H9 (cell line): ENCODE measurements around the gene FDPS. TPM values are rescaled to one million over a fixed set of nuclear protein-coding genes. Genes with fewer than 3 reads are reported as not detected.

ENCODE experiments used
- DNase-seq: peaks from one replicate; pipeline ENCODE4 v3.0.0-alpha.2; 2017
- H2AFZ ChIP-seq: one replicate; pipeline ENCODE4 v1.6.1; 2013; ENCODE audit warnings: mild to moderate bottlenecking, low read length, control low read depth, moderate library complexity
- H2AK5ac ChIP-seq: 2 replicates; pipeline ENCODE4 v1.6.1; 2013; ENCODE audit warnings: low read length, control low read depth, mixed read lengths; ENCODE audit not compliant: insufficient read length
- H2BK120ac ChIP-seq: one replicate; pipeline ENCODE4 v1.6.1; 2013; ENCODE audit warnings: low read depth, mild to moderate bottlenecking, low read length, control low read depth, inconsistent platforms; ENCODE audit not compliant: poor library complexity, severe bottlenecking
- H2BK12ac ChIP-seq: 2 replicates; pipeline ENCODE4 v1.6.1; 2013; ENCODE audit warnings: low read length, control low read depth, mixed read lengths, low read depth; ENCODE audit not compliant: insufficient read length
- H2BK15ac ChIP-seq: 2 replicates; pipeline ENCODE4 v1.6.1; 2013; ENCODE audit warnings: low read depth, low read length, control low read depth
- H2BK20ac ChIP-seq: one replicate; pipeline ENCODE4 v1.6.1; 2013; ENCODE audit warnings: low read depth, mild to moderate bottlenecking, low read length, control low read depth, inconsistent platforms; ENCODE audit not compliant: poor library complexity, severe bottlenecking
- H2BK5ac ChIP-seq: 2 replicates; pipeline ENCODE4 v1.6.1; 2013; ENCODE audit warnings: low read length, control low read depth, mixed read lengths; ENCODE audit not compliant: insufficient read length
- H3K14ac ChIP-seq: 2 replicates; pipeline ENCODE4 v1.6.1; 2013; ENCODE audit warnings: low read length, control low read depth; ENCODE audit not compliant: insufficient read depth
- H3K18ac ChIP-seq: 2 replicates; pipeline ENCODE4 v1.6.1; 2013; ENCODE audit warnings: low read depth, mild to moderate bottlenecking, mixed read lengths, low read length, control low read depth; ENCODE audit not compliant: insufficient read length
- H3K23ac ChIP-seq: 2 replicates; pipeline ENCODE4 v1.6.1; 2013; ENCODE audit warnings: low read length, control low read depth, mixed read lengths, low read depth; ENCODE audit not compliant: insufficient read length
- H3K23me2 ChIP-seq: 2 replicates; pipeline ENCODE4 v1.6.1; 2013; ENCODE audit warnings: low read depth, mild to moderate bottlenecking, mixed read lengths, low read length, control low read depth; ENCODE audit not compliant: insufficient read length, poor library complexity, severe bottlenecking
- H3K27ac ChIP-seq: 2 replicates; pipeline ENCODE4 v1.5.1; 2013; ENCODE audit warnings: low read length, control low read depth, mixed read lengths, low read depth; ENCODE audit not compliant: insufficient read length
- H3K27me3 ChIP-seq: 2 replicates; pipeline ENCODE4 v1.6.1; 2013; ENCODE audit warnings: low read length, control low read depth, inconsistent platforms; ENCODE audit not compliant: insufficient read depth
- H3K4ac ChIP-seq: 2 replicates; pipeline ENCODE4 v1.6.1; 2013; ENCODE audit warnings: low read depth, mild to moderate bottlenecking, control low read depth, inconsistent platforms, low read length, moderate library complexity
- H3K4me1 ChIP-seq: 2 replicates; pipeline ENCODE4 v1.6.1; 2013; ENCODE audit warnings: low read length, control low read depth, inconsistent platforms; ENCODE audit not compliant: insufficient read depth
- H3K4me2 ChIP-seq: 2 replicates; pipeline ENCODE4 v1.6.1; 2013; ENCODE audit warnings: low read length, control low read depth, mixed read lengths; ENCODE audit not compliant: insufficient read length, insufficient read depth
- H3K56ac ChIP-seq: 2 replicates; pipeline ENCODE4 v1.6.1; 2013; ENCODE audit warnings: low read depth, mild to moderate bottlenecking, mixed read lengths, low read length, control low read depth; ENCODE audit not compliant: insufficient read length
- H3K79me1 ChIP-seq: 2 replicates; pipeline ENCODE4 v1.6.1; 2013; ENCODE audit warnings: low read depth, mild to moderate bottlenecking, moderate library complexity, low read length, control low read depth, inconsistent platforms; ENCODE audit not compliant: insufficient read depth, poor library complexity, severe bottlenecking
- H3K79me2 ChIP-seq: 2 replicates; pipeline ENCODE4 v1.6.1; 2013; ENCODE audit warnings: low read length, control low read depth, inconsistent platforms; ENCODE audit not compliant: insufficient read depth
- H3K9ac ChIP-seq: 2 replicates; pipeline ENCODE4 v1.6.1; 2013; ENCODE audit warnings: low read length, control low read depth, mixed read lengths; ENCODE audit not compliant: insufficient read length; ENCODE audit errors: extremely low read depth
- H3K9me3 ChIP-seq: one replicate; pipeline ENCODE4 v1.6.1; 2013; ENCODE audit warnings: low read depth, low read length, inconsistent platforms; ENCODE audit not compliant: control insufficient read depth
- H3T11ph ChIP-seq: one replicate; pipeline ENCODE4 v1.6.1; 2013; ENCODE audit warnings: mild to moderate bottlenecking, low read length, control low read depth, inconsistent platforms
- H4K20me1 ChIP-seq: one replicate; pipeline ENCODE4 v1.6.1; 2013; ENCODE audit not compliant: control insufficient read depth, insufficient read length, insufficient read depth
- H4K5ac ChIP-seq: 2 replicates; pipeline ENCODE4 v1.6.1; 2013; ENCODE audit warnings: low read depth, mild to moderate bottlenecking, mixed read lengths, low read length, control low read depth; ENCODE audit not compliant: insufficient read length
- H4K8ac ChIP-seq: replicated peaks from 2 replicates; pipeline ENCODE4 v1.6.1; 2013; ENCODE audit warnings: low read length, control low read depth, mixed read lengths, low read depth; ENCODE audit not compliant: insufficient read length
- H4K91ac ChIP-seq: 2 replicates; pipeline ENCODE4 v1.6.1; 2013; ENCODE audit warnings: low read depth, mild to moderate bottlenecking, moderate library complexity, mixed read lengths, low read length, control low read depth; ENCODE audit not compliant: insufficient read length
- H3K27ac Mint-ChIP-seq, 3 experiments: 2 replicates in 2 of 3; 3 replicates in 1 of 3; pipeline ENCODE4 v1.8.0; 2020 to 2021; ENCODE audit warnings: mixed read lengths in 3 of 3, mild to moderate bottlenecking in 1 of 3, moderate library complexity in 1 of 3
- H3K27me3 Mint-ChIP-seq: 2 replicates; pipeline ENCODE4 v1.8.0; 2021; ENCODE audit warnings: low read depth, mild to moderate bottlenecking, moderate library complexity, mixed read lengths
- H3K36me3 Mint-ChIP-seq, 3 experiments: 2 replicates in 2 of 3; 3 replicates in 1 of 3; pipeline ENCODE4 v1.8.0; 2020 to 2021; ENCODE audit warnings: low read depth in 3 of 3, mixed read lengths in 3 of 3; ENCODE audit not compliant: insufficient read depth in 1 of 3
- H3K4me1 Mint-ChIP-seq, 2 experiments: 2 replicates each; pipeline ENCODE4 v1.8.0; 2020; ENCODE audit warnings: mixed read lengths in 2 of 2
- H3K4me3 Mint-ChIP-seq, 2 experiments: 2 replicates in 1 of 2; 3 replicates in 1 of 2; pipeline ENCODE4 v1.8.0; 2020 to 2021; ENCODE audit warnings: mild to moderate bottlenecking in 2 of 2, mixed read lengths in 2 of 2, moderate library complexity in 1 of 2
- H3K9me3 Mint-ChIP-seq, 2 experiments: 2 replicates in 1 of 2; 3 replicates in 1 of 2; pipeline ENCODE4 v1.8.0; 2020; ENCODE audit warnings: mild to moderate bottlenecking in 2 of 2, mixed read lengths in 2 of 2, moderate library complexity in 1 of 2
- WGBS: extraction: QIAGEN DNeasy Blood & Tissue Kit; methylation state at CpG from one replicate; pipeline ENCODE4 v1.1.7; 2013; ENCODE audit warnings: missing lambda C conversion rate, low lambda C conversion rate, mixed read lengths; ENCODE audit not compliant: insufficient read length; ENCODE audit errors: extremely low coverage; 5-methylcytosine and 5-hydroxymethylcytosine counted together
- total RNA-seq: library from RNA; stranded (reverse); gene quantifications from 2 replicates; pipeline ENCODE4 v1.2.1, GENCODE V29; 2021
- TF ChIP-seq, protein P1 (sequence below): fragments of 200-600 bp; sonication (generic); conservative IDR thresholded peaks from 3 replicates; pipeline ENCODE4 v1.8.0; 2021; ENCODE audit warnings: antibody characterized with exemption, mild to moderate bottlenecking

The FDPS gene
- total RNA-seq, 1 experiment from 2014 or later = 273 TPM

DNA sequence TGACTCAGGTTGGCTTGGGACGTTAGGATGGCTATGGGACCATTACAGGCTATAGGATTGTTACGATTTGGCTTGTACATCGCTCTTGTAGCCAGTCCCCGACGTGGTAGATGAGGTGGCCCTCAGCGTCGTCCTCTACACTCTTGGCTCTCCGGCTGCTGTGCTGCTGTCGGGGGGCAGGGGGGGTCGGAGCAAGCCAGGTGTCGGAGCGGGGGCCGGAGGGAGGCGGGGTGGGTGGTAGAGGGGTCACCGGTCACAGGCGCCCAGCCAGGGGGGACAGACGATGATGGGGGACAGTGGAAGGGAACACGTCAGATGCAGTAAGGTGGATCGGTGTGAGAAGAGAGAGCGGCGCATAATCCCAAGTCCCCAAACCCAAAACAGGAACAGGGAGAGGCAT is 40.0 kb upstream of the FDPS start:
- H3K4me1 Mint-ChIP-seq = peaks cover 4 to 15% of the 10 kb centered on the region in 2 experiments
- no peak overlapping the region for H4K8ac ChIP-seq
- no peak overlapping the region for H4K5ac ChIP-seq
- H2AK5ac ChIP-seq = no peak overlapping the region
- no peak overlapping the region for H3K4ac ChIP-seq
- peaks cover 11% of the 10 kb centered on the region for H3K79me2 ChIP-seq
- no peak overlapping the region for H4K91ac ChIP-seq
- H3K27me3 Mint-ChIP-seq = no peaks in the 10 kb centered on the region
- no peak overlapping the region for H3K18ac ChIP-seq
- peaks cover 6% of the 10 kb centered on the region for H3K23me2 ChIP-seq
- no peak overlapping the region for H2BK12ac ChIP-seq
- no peak overlapping the region for H3K4me3 Mint-ChIP-seq
- DNase-seq = no peak
- no peak overlapping the region for H3K27ac ChIP-seq
- H3K9me3 ChIP-seq = no peaks in the 10 kb centered on the region
- TF ChIP-seq, protein P1, sequence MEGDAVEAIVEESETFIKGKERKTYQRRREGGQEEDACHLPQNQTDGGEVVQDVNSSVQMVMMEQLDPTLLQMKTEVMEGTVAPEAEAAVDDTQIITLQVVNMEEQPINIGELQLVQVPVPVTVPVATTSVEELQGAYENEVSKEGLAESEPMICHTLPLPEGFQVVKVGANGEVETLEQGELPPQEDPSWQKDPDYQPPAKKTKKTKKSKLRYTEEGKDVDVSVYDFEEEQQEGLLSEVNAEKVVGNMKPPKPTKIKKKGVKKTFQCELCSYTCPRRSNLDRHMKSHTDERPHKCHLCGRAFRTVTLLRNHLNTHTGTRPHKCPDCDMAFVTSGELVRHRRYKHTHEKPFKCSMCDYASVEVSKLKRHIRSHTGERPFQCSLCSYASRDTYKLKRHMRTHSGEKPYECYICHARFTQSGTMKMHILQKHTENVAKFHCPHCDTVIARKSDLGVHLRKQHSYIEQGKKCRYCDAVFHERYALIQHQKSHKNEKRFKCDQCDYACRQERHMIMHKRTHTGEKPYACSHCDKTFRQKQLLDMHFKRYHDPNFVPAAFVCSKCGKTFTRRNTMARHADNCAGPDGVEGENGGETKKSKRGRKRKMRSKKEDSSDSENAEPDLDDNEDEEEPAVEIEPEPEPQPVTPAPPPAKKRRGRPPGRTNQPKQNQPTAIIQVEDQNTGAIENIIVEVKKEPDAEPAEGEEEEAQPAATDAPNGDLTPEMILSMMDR = no peak
- no peak overlapping the region for H2BK5ac ChIP-seq
- H2BK20ac ChIP-seq = no peak overlapping the region
- H3K4me1 ChIP-seq = peaks cover 4% of the 10 kb centered on the region
- H3K56ac ChIP-seq = no peak overlapping the region
- no peak overlapping the region for H2AFZ ChIP-seq
- H2BK120ac ChIP-seq = no peak overlapping the region
- H3K14ac ChIP-seq = no peak overlapping the region
- H3K27ac Mint-ChIP-seq = no peak overlapping the region
- no peak overlapping the region for H3K9ac ChIP-seq
- H4K20me1 ChIP-seq = no peaks in the 10 kb centered on the region
- no peak overlapping the region for H2BK15ac ChIP-seq
- no CpG with 5 or more reads among the region's 21 CpGs for WGBS
- H3K79me1 ChIP-seq = peaks cover 4% of the 10 kb centered on the region
- no peak overlapping the region for H3K23ac ChIP-seq
- H3K27me3 ChIP-seq = no peaks in the 10 kb centered on the region
- no peak overlapping the region for H3K4me2 ChIP-seq
- no peak overlapping the region for H3T11ph ChIP-seq
- peaks cover 70 to 90% (median 86%) of the 10 kb centered on the region in 3 experiments; a peak in 6 of 7 replicates for H3K36me3 Mint-ChIP-seq
- no peaks in the 10 kb centered on the region for H3K9me3 Mint-ChIP-seq
